OCI-LY3 (cell line): ENCODE results near the gene SKIL.

Source experiments
- CTCF ChIP-seq: fragments of 200-600, 300-600 bp; sonication (generic); IDR thresholded peaks from 2 replicates; pipeline ENCODE4 v1.5.1; 2014; ENCODE audit warnings: antibody characterized with exemption, low read length, low read depth
- EZH2phosphoT487 ChIP-seq: fragments of 200-600 bp; shearing (Covaris generic); IDR thresholded peaks from 2 replicates; pipeline ENCODE4 v1.6.1; 2018; ENCODE audit warnings: antibody characterized with exemption, mixed run types, low read depth

GRCh38 chr3:170309046-170309445 is 48.5 kb upstream of the SKIL start:
- TF ChIP-seq CTCF (no peak), EZH2phosphoT487 (no peak)
